GM12878 (cell line): ENCODE measurements around the gene FAM131B. TPM values are rescaled to one million over a fixed set of nuclear protein-coding genes. Genes with fewer than 3 reads are reported as not detected.
A peak's percentile ranks its signal among the peaks of the same experiment; 100 is the strongest.

ENCODE experiments used
- ATAC-seq: fragments of 200-7000 bp; cut with Tn5 transposase; 3 replicates; pipeline ENCODE4 v1.9.1; 2020; ENCODE audit warnings: mild to moderate bottlenecking, moderate library complexity
- Bru-seq: library from RNA; stranded (reverse); fragments of 400-500 nt; gene quantifications from one replicate; lab custom pipeline; 2021; lab: Mats Ljungman, UMichigan
- BruChase-seq, 2 experiments: library from RNA; stranded (reverse); fragments of 400-500 nt; gene quantifications; one replicate each; lab custom pipeline; 2021; lab: Mats Ljungman, UMichigan
- BruUV-seq: library from RNA; stranded (reverse); fragments of 400-500 nt; replicated peaks from 2 replicates; lab custom pipeline; 2021; lab: Mats Ljungman, UMichigan
- CTCF ChIA-PET: fragments of 300-600 bp; sonication (Branson Sonifier 250); formaldehyde crosslinking; extraction: SDS; loops from one replicate; lab custom pipeline; 2021; ENCODE audit warnings: inconsistent platforms; lab: Yijun Ruan, JAX
- POLR2A ChIA-PET: fragments of 350-600 bp; formaldehyde crosslinking; extraction: SDS; loops from one replicate; lab custom pipeline; 2021; ENCODE audit warnings: inconsistent platforms; lab: Charles Lee
- RAD21 ChIA-PET: fragments of 300-600 bp; sonication (Branson Sonifier 250); formaldehyde crosslinking; loops from one replicate; lab custom pipeline; 2023; ENCODE audit warnings: antibody characterized with exemption; ENCODE audit not compliant: unreplicated experiment; lab: Charles Lee
- SMC1A ChIA-PET: fragments of 300-600 bp; sonication (Branson Sonifier 250); formaldehyde crosslinking; loops from one replicate; lab custom pipeline; 2023; ENCODE audit not compliant: unreplicated experiment, uncharacterized antibody; lab: Charles Lee
- DNase-seq: peaks from one replicate; pipeline ENCODE4 v3.0.0-alpha.2; 2011; ENCODE audit warnings: low read depth, low spot score
- FAIRE-seq: peaks from 3 replicates; lab custom pipeline; 2011; peaks lifted over from hg19 to GRCh38; lab: Jason Lieb, UNC
- H2AFZ ChIP-seq: 2 replicates; pipeline ENCODE4 v1.6.0; 2011; ENCODE audit warnings: low read depth, low read length, control low read depth; ENCODE audit not compliant: control insufficient read depth
- H3K27ac ChIP-seq: 2 replicates; pipeline ENCODE4 v1.5.1; 2011; ENCODE audit warnings: control low read depth; ENCODE audit not compliant: control insufficient read depth, insufficient read depth
- H3K27me3 ChIP-seq, 2 experiments: replicated peaks in 1 of 2; 2 replicates each; pipeline versions ENCODE4 v1.6.0 to v1.6.1; 2011; ENCODE audit warnings: low read length in 1 of 2; ENCODE audit not compliant: control insufficient read depth in 2 of 2, insufficient read depth in 2 of 2
- H3K36me3 ChIP-seq, 2 experiments: 2 replicates each; pipeline ENCODE4 v1.5.1; 2011; ENCODE audit warnings: low read length in 1 of 2; ENCODE audit not compliant: control insufficient read depth in 2 of 2, insufficient read depth in 2 of 2
- H3K4me1 ChIP-seq: 2 replicates; pipeline ENCODE4 v1.6.1; 2011; ENCODE audit warnings: mild to moderate bottlenecking, low read length, moderate library complexity, mixed read lengths; ENCODE audit not compliant: control insufficient read depth, insufficient read depth
- H3K4me2 ChIP-seq: 2 replicates; pipeline ENCODE4 v1.6.0; 2011; ENCODE audit warnings: control low read depth; ENCODE audit not compliant: control insufficient read depth, insufficient read depth
- H3K4me3 ChIP-seq: fragments of 200-600 bp; sonication (generic); 2 replicates; pipeline ENCODE4 v1.5.1; 2016
- H3K79me2 ChIP-seq: 2 replicates; pipeline ENCODE4 v1.6.0; 2011; ENCODE audit warnings: low read length; ENCODE audit not compliant: control insufficient read depth, insufficient read depth
- H3K9ac ChIP-seq: 2 replicates; pipeline ENCODE4 v1.8.0; 2011; ENCODE audit warnings: low read length, control low read depth, mixed read lengths; ENCODE audit not compliant: control insufficient read depth, insufficient read depth
- H3K9me3 ChIP-seq: replicated peaks from 3 replicates; pipeline ENCODE4 v1.5.1; 2011; ENCODE audit warnings: mild to moderate bottlenecking, low read length; ENCODE audit not compliant: control insufficient read depth, insufficient read depth
- H4K20me1 ChIP-seq: 2 replicates; pipeline ENCODE4 v1.6.0; 2011; ENCODE audit not compliant: control insufficient read depth, insufficient read depth
- BRCA1 ChIP-seq: IDR thresholded peaks from 2 replicates; pipeline ENCODE4 v1.6.1; 2011; ENCODE audit warnings: low read depth, low read length, improper control_type of control experiment
- EED ChIP-seq: sonication (generic); IDR thresholded peaks from 2 replicates; pipeline ENCODE4 v1.6.1; 2016; ENCODE audit warnings: antibody characterized with exemption, low read depth
- EZH2 ChIP-seq: IDR thresholded peaks from 2 replicates; pipeline ENCODE4 v1.6.1; 2012; ENCODE audit warnings: low read depth, mild to moderate bottlenecking, control low read depth, inconsistent platforms, low read length, borderline replicate concordance; ENCODE audit not compliant: control insufficient read depth
- RB1 ChIP-seq: fragments of 450-650 bp; formaldehyde crosslinking; IDR thresholded peaks from 2 replicates; pipeline ENCODE4 v1.6.1; 2017; ENCODE audit warnings: mild to moderate bottlenecking, borderline replicate concordance
- SUZ12 ChIP-seq: fragments of 200-600 bp; sonication (generic); IDR thresholded peaks from one replicate; pipeline ENCODE4 v1.6.1; 2018; ENCODE audit warnings: antibody characterized with exemption, mild to moderate bottlenecking; ENCODE audit not compliant: unreplicated experiment
- ZNF207 ChIP-seq: fragments of 450-650 bp; IDR thresholded peaks from 2 replicates; pipeline ENCODE4 v1.6.1; 2014; ENCODE audit warnings: antibody characterized with exemption, mild to moderate bottlenecking, borderline replicate concordance
- WGBS: methylation state at CpG from one replicate; pipeline ENCODE4 v1.1.6; 2016; ENCODE audit warnings: low lambda C conversion rate; ENCODE audit not compliant: insufficient replicate concordance, insufficient coverage; ENCODE audit errors: missing lambda C conversion rate; 5-methylcytosine and 5-hydroxymethylcytosine counted together
- in situ Hi-C: fragments of 300-500 bp; cut with MboI; formaldehyde crosslinking; loops from 9 replicates; pipeline ENCODE4 v1.14.3; 2018; ENCODE audit warnings: mixed read lengths
- intact Hi-C: fragments of 100-400 bp; cut with micrococcal nuclease; formaldehyde crosslinking; loops from one replicate; pipeline ENCODE4 v1.14.2; 2022; ENCODE audit not compliant: unreplicated experiment
- long read RNA-seq, 2 experiments: library from polyadenylated mRNA; unstranded; transcript quantifications; one replicate each; pipeline ENCODE4 v2.0.0, GENCODE V29; 2019 to 2020
- polyA minus RNA-seq, 3 experiments: library from RNA; depleted of rRNA, polyadenylated mRNA; stranded (reverse); fragments of >200 nt; gene quantifications; 2 replicates each; pipeline ENCODE4 v1.2.3, GENCODE V29; 2011
- polyA plus RNA-seq, 11 experiments: library from polyadenylated mRNA; depleted of rRNA in 4 of 11; unstranded in 6 of 11; stranded (reverse) in 5 of 11; fragments of >200 nt; fragmentation: Nextera tagmentation in 4 of 11; fragmentation: Illumina TruSeq in 1 of 11; extraction: Ambion mirVana in 4 of 11; extraction: Trizol in 1 of 11; gene quantifications; 1 replicate in 1 of 11; 2 replicates in 10 of 11; pipeline versions ENCODE4 v1.2.1 to v1.2.3, GENCODE V29; 2011 to 2016; ENCODE audit warnings: inconsistent platforms in 2 of 11, missing spikeins in 2 of 11, low read depth in 1 of 11
- total RNA-seq, 4 experiments: library from RNA; depleted of rRNA in 3 of 4; stranded (reverse); fragments of >200 nt in 3 of 4; fragmentation: Illumina TruSeq in 1 of 4; extraction: Trizol in 1 of 4; gene quantifications; 2 replicates each; pipeline versions ENCODE4 v1.2.1 to v1.2.3, GENCODE V29; 2013 to 2021

The FAM131B gene
- total RNA-seq (2013; cell fraction: nucleolus; rRNA removed), result not detected in 2 replicates
- total RNA-seq (2014; rRNA removed), result not detected in 2 replicates
- not detected in 2 replicates for total RNA-seq (2014; rRNA removed; fragmentation: Illumina TruSeq; extraction: Trizol)
- total RNA-seq (2021), result 0.05 and 0.13 TPM in 2 replicates
- polyA plus RNA-seq (2011; ENCODE audit: low read depth), result not detected
- 0.03 TPM in 1 of 2 replicates, not detected in the other for polyA plus RNA-seq (2011; rRNA removed)
- polyA plus RNA-seq (2011; cell fraction: cytosol; rRNA removed), result 0.03 TPM in 2 replicates
- 0.03 and 0.04 TPM in 2 replicates for polyA plus RNA-seq (2011; cell fraction: nucleus; rRNA removed)
- not detected in 2 replicates for polyA plus RNA-seq (2012)
- not detected in 2 replicates for polyA plus RNA-seq (2014; fragmentation: Illumina TruSeq; extraction: Trizol)
- not detected for polyA plus RNA-seq (2014; fragmentation: Nextera tagmentation; extraction: Ambion mirVana)
- polyA plus RNA-seq (2014; rRNA removed), result not detected in 2 replicates
- not detected for polyA plus RNA-seq (2016; fragmentation: Nextera tagmentation; extraction: Ambion mirVana)
- 0.05 and 0.15 TPM in 2 replicates for polyA minus RNA-seq (2011; rRNA and poly(A)+ RNA removed)
- polyA minus RNA-seq (2011; cell fraction: cytosol; rRNA and poly(A)+ RNA removed), result not detected in 2 replicates
- polyA minus RNA-seq (2011; cell fraction: nucleus; rRNA and poly(A)+ RNA removed), result 0.10 TPM in 1 of 2 replicates, not detected in the other
- Bru-seq, nascent RNA, result not detected
- BruChase-seq, experiment 1, labeled RNA remaining after a 6-hour chase, result not detected
- BruChase-seq, experiment 2, labeled RNA remaining after a 2-hour chase, result percentile 8 among the genes with signal in this experiment
- long read RNA-seq, experiment 1, result 0 reads
- long read RNA-seq, experiment 2, result 0 reads

DNA sequence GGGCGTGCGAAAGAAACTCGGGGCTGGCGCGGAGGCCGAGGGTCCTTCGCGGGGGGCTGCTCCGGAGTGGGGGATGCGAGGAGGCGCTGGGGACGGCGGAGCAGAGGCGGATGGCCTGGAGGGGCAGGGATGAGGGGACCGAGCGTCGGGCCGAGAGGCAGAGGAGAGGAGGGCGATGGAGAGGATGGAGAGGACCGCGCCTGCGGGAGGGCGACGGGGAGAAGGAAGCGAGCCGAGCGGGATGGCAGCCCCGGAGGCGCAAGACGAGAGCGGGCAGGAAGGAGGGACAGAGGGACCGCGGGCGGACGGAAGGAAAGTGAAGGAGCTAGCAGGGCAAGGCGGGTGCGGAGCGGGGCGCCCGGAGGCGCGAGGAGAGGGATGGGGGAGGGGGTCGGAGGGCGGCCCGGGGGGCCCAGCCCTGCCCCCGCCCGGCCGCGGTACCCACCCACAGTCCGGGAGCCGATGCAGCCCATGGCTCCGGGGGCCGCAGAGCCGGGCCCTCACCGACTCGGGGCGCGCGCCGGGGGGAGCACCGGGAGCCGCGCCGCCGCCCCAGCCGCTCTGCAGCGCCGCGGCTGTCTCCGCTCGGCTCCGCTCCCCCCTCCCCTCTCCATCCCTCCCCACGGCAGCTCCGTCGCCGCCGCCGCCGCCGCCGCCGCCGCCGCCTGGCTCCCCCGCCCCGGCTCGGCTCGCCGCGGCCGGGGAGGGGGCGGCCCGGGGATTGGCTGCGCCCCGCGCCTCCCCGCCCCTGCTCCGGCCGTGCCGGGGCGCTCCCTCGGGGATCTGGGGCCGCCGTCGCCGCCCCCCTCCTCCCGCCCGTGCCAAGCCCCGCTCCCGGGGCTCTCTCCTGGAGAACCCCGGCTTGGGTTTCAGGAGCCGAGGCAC is at the start of gene FAM131B:
TSS of gene FAM131B (minus strand) at position 583 of the 885 bp plus-strand sequence. CDS start at position 473, 110 bp downstream.
- Histone ChIP-seq H3K36me3 (no peaks in the 10 kb centered on the region), H3K9me3 (no peaks in the 10 kb centered on the region; the same call in 2 of the 3 replicates), H3K27me3 (peaks cover 10 to 22% of the 10 kb centered on the region in 2 experiments), H3K9ac (no peak within 1 kb of the TSS), H3K4me1 (no peaks in the 10 kb centered on the region), H2AFZ (no peak within 1 kb of the TSS), H3K4me2 (peak within 1 kb of the TSS; percentile 55), H4K20me1 (no peaks in the 10 kb centered on the region; the same call in 1 of the 2 replicates), H3K79me2 (no peaks in the 10 kb centered on the region), H3K27ac (no peak within 1 kb of the TSS), H3K4me3 (no peak within 1 kb of the TSS)
- FAIRE-seq (no peak), DNase-seq (no peak), ATAC-seq (peak; percentile 21; the same call in 2 of the 3 replicates)
- ChIA-PET RAD21 (interaction anchor here (0.6 kb wide), 1 partner anchor 45 kb away, joined by 3 read pairs; no protein-coding TSS in a partner anchor), POLR2A (no interaction called here), SMC1A (no interaction called here), CTCF (interaction anchor here (1.0 kb wide), 1 partner anchor 17 kb away, joined by 5 read pairs; no protein-coding TSS in a partner anchor)
- intact Hi-C loops, result no loop called here
- no peak for TF ChIP-seq RB1
- TF ChIP-seq ZNF207, result no peak
- TF ChIP-seq EED, result no peak
- TF ChIP-seq EZH2, result no peak
- TF ChIP-seq BRCA1, result no peak
- TF ChIP-seq SUZ12, result peak; percentile 32
- no TSS peak for BruUV-seq
- in situ Hi-C loops, result no loop called here
- WGBS, result under 1% methylated on average over 19 of the region's 112 CpGs
